HG02798 (cell line): ENCODE measurements around the gene PIGX.
"Not testable (repeated sequence)": the region's sequence is repeated elsewhere in the genome, so short reads cannot be mapped to it uniquely, and the experiment has no call there.

Experiments used
- ATAC-seq: cut with Tn5 transposase; IDR thresholded peaks from one replicate; pipeline ENCODE4 v1.9.1; 2021; ENCODE audit warnings: mild to moderate bottlenecking; ENCODE audit not compliant: unreplicated experiment, poor library complexity

PIGX gene

DNA sequence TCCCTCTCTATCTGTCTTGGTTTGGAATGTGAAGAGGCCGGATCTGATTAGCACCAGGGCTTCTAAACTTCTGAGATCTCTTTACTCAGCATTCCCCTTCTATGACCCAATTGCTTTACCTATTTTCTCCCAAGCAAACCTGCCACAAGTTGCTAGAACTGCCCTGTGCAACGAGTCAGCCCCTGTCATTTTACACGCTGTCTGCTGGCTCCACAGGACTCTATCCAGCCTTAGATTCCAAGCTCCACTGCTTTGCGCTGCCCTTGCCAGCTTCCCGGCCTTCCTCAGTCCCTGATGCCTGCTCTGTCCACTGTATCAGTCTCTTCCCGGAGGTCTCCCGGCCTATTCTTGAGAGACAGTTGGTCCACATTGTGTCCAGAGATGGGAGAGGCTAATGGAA, 12.4 kb upstream of the PIGX start:
- no peak for ATAC-seq

DNA sequence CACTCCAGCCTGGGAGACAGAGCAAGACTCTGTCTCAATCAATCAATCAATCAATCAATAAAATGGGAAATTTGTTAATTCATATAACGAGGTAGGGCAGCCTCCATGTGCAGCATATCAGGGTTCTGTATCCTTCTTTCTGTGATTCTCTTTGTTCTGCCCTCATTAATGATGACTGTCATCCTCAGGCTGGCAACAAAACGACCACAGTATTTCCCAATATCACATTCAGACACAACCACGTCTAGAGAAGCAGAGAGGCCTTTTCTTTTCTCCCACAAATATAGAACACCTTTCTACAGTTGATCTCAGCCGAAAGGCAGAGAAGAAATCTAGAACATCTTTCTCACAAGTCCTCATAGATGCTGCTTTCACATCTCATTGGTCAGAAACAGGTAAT, 11.4 kb upstream of the PIGX start:
- ATAC-seq = no peak

DNA sequence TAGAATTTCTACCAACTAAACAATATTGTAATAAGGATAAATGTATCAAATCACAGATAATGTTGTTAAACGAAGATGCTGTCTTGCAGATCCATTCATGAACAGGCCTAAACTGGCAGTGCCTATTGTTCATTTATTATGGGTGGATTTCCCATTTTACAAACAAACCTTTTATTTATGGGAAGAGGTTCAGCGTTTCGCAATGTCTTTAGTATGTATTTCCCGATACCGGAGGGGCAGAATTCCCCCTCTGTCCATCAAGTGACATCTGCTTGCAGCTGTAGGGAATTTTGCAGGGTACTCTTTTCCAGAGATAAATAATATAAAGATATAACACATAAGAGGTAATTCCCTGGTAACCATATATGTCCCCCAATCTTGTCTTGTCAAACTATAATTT, 5.8 kb upstream of the PIGX start:
- no peak for ATAC-seq

GRCh38 chr3:196706731-196707130, 5.4 kb upstream of the PIGX start:
- no peak for ATAC-seq

DNA sequence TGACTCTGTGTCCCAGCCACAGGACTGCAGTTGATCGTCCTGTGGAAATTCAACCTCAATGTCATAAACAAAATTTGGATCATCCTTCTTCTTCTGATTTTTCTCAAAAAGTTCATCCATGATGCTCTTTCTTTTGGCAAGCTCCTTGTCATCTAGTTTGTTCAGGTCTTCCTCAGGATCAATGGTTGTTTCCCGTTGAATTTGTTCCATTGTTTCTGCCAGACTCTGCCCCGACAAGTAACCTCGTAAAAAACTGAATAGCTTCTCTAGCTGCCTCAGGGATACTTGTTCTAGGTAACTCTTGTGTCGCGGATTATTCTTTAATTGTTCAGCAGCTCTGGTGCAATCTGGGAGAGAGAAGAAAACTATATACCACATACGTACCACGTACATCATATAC, 4.6 kb upstream of the PIGX start:
- no peak for ATAC-seq

DNA sequence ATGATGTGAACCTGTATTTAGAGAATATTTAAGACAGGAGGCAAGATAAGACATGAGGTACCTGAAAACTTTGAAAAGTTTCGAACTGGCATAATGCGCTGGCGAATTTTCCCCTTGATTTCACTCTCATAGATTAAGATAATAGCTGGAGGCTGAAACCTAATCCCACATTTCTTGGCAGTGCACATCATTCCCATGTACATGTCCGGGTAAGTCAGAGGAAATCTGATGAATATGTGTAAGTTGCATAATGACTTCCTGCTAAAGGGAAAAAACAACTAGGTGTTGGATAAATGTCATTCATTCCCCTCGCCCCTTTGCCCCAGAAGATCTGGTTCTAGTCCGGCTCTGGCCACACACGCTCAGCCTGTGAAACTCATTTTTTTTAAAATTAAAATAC, 3.7 kb upstream of the PIGX start:
- no peak for ATAC-seq

DNA sequence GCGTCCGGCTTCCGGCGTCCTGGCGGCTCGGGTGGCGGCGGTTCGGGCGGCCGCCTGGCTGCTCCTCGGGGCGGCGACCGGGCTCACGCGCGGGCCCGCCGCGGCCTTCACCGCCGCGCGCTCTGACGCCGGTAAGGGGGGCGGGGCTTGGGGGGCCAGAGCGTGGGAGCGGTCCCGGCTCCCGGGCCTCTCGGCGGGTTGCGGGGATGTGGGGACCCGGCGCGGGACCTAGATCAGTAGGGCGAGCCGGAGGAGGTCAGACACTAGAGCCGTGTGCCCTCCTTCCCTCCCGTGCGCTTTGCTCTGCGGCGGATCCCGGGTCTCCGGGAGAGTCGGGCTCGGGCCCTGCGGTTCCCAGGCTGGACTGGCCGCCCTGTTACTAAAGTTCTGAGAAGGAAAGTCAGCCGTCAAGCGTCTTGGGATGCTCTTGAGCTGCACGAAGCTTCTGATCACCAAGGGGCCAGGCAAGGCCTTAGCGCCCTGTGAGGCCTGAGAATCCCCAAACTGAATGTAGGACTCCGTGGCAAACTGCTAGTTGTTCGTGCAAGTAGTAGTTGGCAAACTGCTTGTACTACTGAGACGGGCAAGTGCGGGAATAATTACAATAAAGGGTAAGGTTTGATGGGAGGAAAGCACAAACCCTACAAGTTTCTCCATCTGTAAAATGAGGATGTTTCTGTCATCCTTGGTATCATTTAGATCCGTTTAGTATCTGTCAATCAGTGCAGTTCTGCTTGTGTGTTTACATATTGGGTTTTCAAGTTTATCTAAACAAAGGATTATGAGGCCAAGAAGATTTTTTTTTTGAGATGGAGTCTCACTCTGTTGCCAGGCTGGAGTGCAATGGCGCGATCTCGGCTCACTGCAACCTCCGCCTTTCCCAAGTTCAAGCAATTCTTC, 587 bp downstream of the PIGX start:
- peak; percentile 66 for ATAC-seq

DNA sequence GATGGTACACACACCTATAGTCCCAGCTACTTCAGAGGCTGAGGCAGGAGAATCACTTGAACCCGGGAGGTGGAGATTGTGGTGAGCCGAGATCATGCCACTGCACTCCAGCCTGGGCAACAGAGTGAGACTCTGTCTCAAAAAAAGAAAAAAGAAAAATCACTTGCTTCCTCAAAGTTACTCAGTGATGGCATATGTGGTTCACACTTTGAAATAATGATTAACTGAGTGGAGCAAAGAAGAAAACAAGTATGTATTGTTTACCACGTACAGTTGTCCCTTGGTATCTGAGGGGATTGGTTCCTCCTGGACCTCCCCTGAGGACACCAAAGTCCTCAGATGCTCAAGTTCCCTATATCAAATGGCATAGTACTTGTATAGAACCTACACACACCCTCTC, 5.0 kb downstream of the PIGX start:
- not testable (repeated sequence) for ATAC-seq

- no peak for ATAC-seq
Observed at GRCh38 chr3:196721097-196721496, 8.9 kb downstream of the PIGX start.

GRCh38 chr3:196726788-196727675, 14.9 kb downstream of the PIGX start:
- no peak for ATAC-seq

- no peak for ATAC-seq
Observed at GRCh38 chr3:196735751-196736150, 23.6 kb downstream of the PIGX start.

DNA sequence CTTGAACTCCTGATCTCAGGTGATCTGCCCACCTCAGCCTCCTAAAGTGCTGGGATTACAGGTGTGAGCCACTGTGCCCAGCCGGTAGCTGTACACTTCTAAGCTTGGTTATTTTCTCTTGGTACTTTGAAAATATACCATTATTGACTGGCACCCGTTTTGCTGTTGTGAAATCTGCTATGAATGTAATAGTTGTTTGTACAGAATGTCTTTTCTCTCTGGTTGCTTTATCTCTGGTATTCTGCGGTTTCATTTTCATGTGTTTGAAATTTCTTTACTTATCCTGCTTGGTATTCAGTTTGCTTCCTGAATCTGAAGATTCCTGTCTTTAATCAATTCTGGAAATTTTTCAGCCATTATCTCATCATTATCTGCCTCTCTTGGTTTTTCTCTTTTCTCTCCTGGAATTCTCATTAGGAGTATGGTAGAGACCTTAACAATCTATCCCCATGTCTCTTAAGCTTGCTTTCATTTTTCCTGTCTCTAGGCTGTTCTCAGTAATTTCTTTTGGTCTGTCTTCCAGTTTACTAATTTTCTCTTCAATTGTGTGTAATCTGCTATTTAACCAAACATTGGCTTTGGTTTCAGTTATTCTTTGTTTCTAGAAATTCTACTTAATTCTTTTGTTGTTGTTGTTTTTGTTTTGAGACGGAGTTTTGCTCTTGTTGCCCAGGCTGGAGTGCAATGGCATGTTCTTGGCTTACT, 24.6 kb downstream of the PIGX start:
- ATAC-seq = no peak

DNA sequence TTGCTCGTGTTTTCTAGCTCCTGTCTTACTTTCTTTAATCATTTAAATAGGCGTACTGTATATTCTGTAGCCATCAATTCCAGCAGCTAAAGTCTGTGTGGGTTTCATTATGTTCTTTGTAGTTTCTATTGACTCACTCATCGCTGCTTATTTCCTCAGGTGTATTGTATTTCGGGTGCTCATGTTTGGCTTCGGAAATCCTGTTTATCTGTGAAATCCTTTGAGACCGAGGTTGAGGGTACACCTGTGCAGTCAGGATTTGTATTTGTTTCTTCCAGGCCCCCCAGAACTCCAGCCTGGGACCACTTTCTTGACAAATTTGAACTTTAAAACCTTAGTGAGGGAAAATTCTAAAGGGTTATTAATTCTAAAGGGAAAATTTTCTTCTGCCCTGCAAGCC, 25.5 kb downstream of the PIGX start:
- no peak for ATAC-seq

GRCh38 chr3:196739671-196740480, 27.7 kb downstream of the PIGX start, which contains the start of gene PAK2:
TSS of gene PAK2 (plus strand) at chr3:196739857. CDS start at chr3:196782647, 42,790 bp downstream.
- peak; percentile 95 for ATAC-seq

DNA sequence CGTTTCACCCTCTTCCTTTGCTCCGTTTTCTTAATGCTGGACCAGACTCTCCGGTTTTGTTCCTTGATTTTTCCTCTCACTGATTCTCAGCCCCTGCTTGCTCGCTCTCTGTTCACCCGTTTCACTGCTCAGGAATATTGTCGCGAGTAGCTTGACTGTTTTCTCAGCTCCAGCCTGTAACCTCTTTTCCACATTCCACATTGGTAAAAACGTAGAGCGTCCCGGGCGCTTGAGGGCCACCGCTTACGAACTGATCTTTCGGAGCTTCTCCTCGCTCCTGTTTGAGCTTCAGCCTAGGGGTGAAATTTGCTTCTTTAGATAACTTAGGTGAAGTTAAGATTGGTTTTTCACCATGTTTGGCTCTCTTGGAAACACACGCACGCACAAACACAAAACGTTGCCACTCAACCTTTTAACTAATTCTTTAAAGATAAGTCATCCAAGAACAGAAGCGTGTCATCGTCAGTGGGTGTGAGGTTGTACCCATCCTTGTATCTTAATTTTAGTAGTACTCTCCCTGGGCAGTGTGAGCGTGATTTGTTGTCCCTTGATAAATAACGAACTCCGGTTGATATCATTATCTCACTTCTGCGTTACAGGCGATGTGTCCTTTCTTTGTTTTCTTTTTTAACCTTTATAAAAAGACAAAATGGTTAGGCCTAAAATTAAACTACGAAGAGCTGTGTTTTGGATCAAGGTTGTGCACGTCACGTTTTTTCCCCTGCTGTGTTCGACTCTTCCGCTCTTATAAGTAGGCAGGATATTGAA, 28.5 kb downstream of the PIGX start:
- ATAC-seq = no peak

GRCh38 chr3:196741249-196741889, 29.2 kb downstream of the PIGX start:
- no peak for ATAC-seq

GRCh38 chr3:196743569-196743968, 31.4 kb downstream of the PIGX start:
- not testable (repeated sequence) for ATAC-seq

- ATAC-seq = no peak
Observed at GRCh38 chr3:196749125-196749524, 36.9 kb downstream of the PIGX start.

- no peak for ATAC-seq
Observed at GRCh38 chr3:196753201-196753600, 41.0 kb downstream of the PIGX start.
